SK-N-SH treated with all-trans-retinoic acid at 6 μM for 48 hours (cell line): Measurements from ENCODE around the gene CAV2.

Source experiments
- ATAC-seq: fragments of 200-7000 bp; cut with Tn5 transposase; 3 replicates; pipeline ENCODE4 v1.9.1; 2020; ENCODE audit warnings: mild to moderate bottlenecking, moderate library complexity
- ARNTL ChIP-seq: fragments of 450-650 bp; formaldehyde crosslinking; IDR thresholded peaks from 2 replicates; pipeline ENCODE4 v1.5.0; 2020; ENCODE audit warnings: low read depth, mild to moderate bottlenecking, moderate library complexity, borderline replicate concordance
- BACH2 ChIP-seq: fragments of 250-450 bp; sonication (Bioruptor Pico); IDR thresholded peaks from 2 replicates; pipeline ENCODE4 v1.9.0; 2021; ENCODE audit warnings: mild to moderate bottlenecking, borderline replicate concordance
- ESRRG ChIP-seq: fragments of 250-450 bp; sonication (Bioruptor Pico); IDR thresholded peaks from 2 replicates; pipeline ENCODE4 v1.6.1; 2021; ENCODE audit warnings: mild to moderate bottlenecking
- GLIS3 ChIP-seq: fragments of 250-450 bp; sonication (Bioruptor Pico); IDR thresholded peaks from 2 replicates; pipeline ENCODE4 v1.5.0; 2020; ENCODE audit warnings: mild to moderate bottlenecking, moderate library complexity
- ISL1 ChIP-seq: fragments of 250-450 bp; sonication (Bioruptor Pico); IDR thresholded peaks from 2 replicates; pipeline ENCODE4 v2.1.2; 2022; ENCODE audit warnings: mild to moderate bottlenecking, moderate library complexity
- PPARA ChIP-seq: fragments of 250-450 bp; sonication (Bioruptor Pico); IDR thresholded peaks from 2 replicates; pipeline ENCODE4 v1.5.0; 2020; ENCODE audit warnings: mild to moderate bottlenecking, borderline replicate concordance
- RARB ChIP-seq: fragments of 250-450 bp; sonication (Bioruptor Pico); IDR thresholded peaks from 2 replicates; pipeline ENCODE4 v1.8.0; 2021; ENCODE audit warnings: mild to moderate bottlenecking, moderate library complexity
- SNAI2 ChIP-seq: fragments of 250-450 bp; sonication (Bioruptor Pico); IDR thresholded peaks from 2 replicates; pipeline ENCODE4 v1.5.0; 2020; ENCODE audit warnings: mild to moderate bottlenecking, moderate library complexity
- TCF4 ChIP-seq: fragments of 250-450 bp; sonication (Bioruptor Pico); IDR thresholded peaks from 2 replicates; pipeline ENCODE4 v1.8.0; 2021; ENCODE audit warnings: mild to moderate bottlenecking, moderate library complexity, borderline replicate concordance
- TOX ChIP-seq: fragments of 250-450 bp; sonication (Bioruptor Pico); IDR thresholded peaks from 2 replicates; pipeline ENCODE4 v1.8.0; 2021; ENCODE audit warnings: mild to moderate bottlenecking, moderate library complexity, borderline replicate concordance
- ZC3H10 ChIP-seq: fragments of 250-450 bp; sonication (Bioruptor Pico); IDR thresholded peaks from 2 replicates; pipeline ENCODE4 v1.5.1; 2021; ENCODE audit warnings: mild to moderate bottlenecking, moderate library complexity
- ZFP3 ChIP-seq: fragments of 250-450 bp; sonication (Bioruptor Pico); IDR thresholded peaks from 2 replicates; pipeline ENCODE4 v1.5.0; 2020; ENCODE audit warnings: mild to moderate bottlenecking, moderate library complexity
- ZFP30 ChIP-seq: fragments of 450-650 bp; formaldehyde crosslinking; IDR thresholded peaks from 2 replicates; pipeline ENCODE4 v1.5.0; 2022; ENCODE audit warnings: mild to moderate bottlenecking, moderate library complexity
- ZNF565 ChIP-seq: fragments of 450-650 bp; formaldehyde crosslinking; conservative IDR thresholded peaks from 2 replicates; pipeline ENCODE4 v1.5.0; 2020; ENCODE audit warnings: low read depth, mild to moderate bottlenecking, moderate library complexity
- ZNF70 ChIP-seq: fragments of 450-650 bp; formaldehyde crosslinking; IDR thresholded peaks from 2 replicates; pipeline ENCODE4 v1.5.0; 2020; ENCODE audit warnings: mild to moderate bottlenecking, moderate library complexity
- TF ChIP-seq, protein P1 (sequence below): fragments of 250-450 bp; sonication (Bioruptor Pico); IDR thresholded peaks from 2 replicates; pipeline ENCODE4 v1.5.0; 2020; ENCODE audit warnings: mild to moderate bottlenecking, moderate library complexity
- TF ChIP-seq, protein P2 (sequence below): fragments of 250-450 bp; sonication (Bioruptor Pico); IDR thresholded peaks from 2 replicates; pipeline ENCODE4 v1.5.1; 2020; ENCODE audit warnings: low read depth, mild to moderate bottlenecking, moderate library complexity
- TF ChIP-seq, protein P3 (sequence below): fragments of 250-450 bp; sonication (Bioruptor Pico); IDR thresholded peaks from 2 replicates; pipeline ENCODE4 v1.8.0; 2021; ENCODE audit warnings: low read depth, mild to moderate bottlenecking, moderate library complexity, borderline replicate concordance
- TF ChIP-seq, protein P4 (sequence below): fragments of 250-450 bp; sonication (Bioruptor Pico); IDR thresholded peaks from 2 replicates; pipeline ENCODE4 v1.8.0; 2020; ENCODE audit warnings: mild to moderate bottlenecking, moderate library complexity, borderline replicate concordance

CAV2 gene

DNA sequence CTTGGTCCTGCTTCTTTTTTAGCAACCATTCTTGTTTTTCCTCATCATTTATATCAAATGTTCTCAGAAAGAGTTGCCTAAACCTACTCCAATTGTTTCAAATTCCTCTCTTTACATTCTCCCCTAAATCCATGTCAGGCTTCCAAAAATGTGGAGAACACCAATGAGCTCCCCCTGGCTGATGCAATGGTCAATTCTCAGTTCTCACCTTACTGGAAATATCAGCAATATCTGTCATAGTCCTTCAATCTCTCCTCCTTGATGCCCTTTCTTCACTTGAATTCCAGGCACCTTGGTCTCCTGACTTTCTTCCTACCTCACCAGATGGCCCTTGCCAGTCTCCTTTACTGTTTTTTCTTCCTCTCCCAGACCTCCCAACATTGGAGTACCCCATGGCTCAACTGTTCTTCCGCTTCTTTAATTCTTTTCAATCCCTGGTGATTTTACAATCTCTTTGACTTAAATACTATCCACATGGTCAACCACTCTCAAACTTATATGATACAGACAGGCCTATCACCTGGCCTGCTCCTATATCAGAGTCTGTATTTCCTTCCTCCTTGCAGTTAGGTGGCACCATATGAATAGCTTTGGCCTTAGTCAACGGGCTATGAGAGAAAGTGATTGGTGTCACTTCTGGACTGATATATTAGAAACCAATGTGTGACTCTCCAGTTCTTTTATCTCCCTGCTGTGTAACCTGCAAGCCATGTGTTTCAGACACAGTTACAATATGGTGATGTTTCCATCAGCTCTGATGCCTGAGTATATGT, 47.4 kb upstream of the CAV2 start:
- no peak for TF ChIP-seq BACH2 (CRISPR knock-in tag)
- TF ChIP-seq, all 23 proteins: peak for 0
- no peak for ATAC-seq

DNA sequence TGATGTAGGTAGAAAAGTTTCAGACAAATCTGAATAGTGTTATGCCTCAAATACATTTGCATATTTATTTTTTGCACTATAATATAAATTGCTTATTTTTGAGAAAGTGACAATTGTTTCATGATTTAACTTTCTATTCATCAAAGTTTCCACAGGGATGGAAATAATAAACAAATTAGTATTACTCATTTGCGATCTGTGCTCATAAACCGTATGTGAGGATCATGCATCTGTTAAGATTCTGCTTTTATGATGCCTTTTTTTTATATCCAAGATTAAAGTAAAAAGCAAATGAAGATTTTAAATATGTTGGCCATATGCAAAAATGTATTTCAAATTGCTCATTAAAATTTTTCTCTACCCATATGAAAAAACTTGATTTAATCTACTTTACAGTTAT, 45.2 kb upstream of the CAV2 start:
- no peak for ATAC-seq
- TF ChIP-seq ZC3H10 (no peak), ISL1 (CRISPR knock-in tag) (no peak), ESRRG (CRISPR knock-in tag) (no peak), ZFP3 (CRISPR knock-in tag) (no peak), SNAI2 (no peak), BACH2 (CRISPR knock-in tag) (no peak), ARNTL (no peak), RARB (CRISPR knock-in tag) (no peak)
- TF ChIP-seq, protein P1, sequence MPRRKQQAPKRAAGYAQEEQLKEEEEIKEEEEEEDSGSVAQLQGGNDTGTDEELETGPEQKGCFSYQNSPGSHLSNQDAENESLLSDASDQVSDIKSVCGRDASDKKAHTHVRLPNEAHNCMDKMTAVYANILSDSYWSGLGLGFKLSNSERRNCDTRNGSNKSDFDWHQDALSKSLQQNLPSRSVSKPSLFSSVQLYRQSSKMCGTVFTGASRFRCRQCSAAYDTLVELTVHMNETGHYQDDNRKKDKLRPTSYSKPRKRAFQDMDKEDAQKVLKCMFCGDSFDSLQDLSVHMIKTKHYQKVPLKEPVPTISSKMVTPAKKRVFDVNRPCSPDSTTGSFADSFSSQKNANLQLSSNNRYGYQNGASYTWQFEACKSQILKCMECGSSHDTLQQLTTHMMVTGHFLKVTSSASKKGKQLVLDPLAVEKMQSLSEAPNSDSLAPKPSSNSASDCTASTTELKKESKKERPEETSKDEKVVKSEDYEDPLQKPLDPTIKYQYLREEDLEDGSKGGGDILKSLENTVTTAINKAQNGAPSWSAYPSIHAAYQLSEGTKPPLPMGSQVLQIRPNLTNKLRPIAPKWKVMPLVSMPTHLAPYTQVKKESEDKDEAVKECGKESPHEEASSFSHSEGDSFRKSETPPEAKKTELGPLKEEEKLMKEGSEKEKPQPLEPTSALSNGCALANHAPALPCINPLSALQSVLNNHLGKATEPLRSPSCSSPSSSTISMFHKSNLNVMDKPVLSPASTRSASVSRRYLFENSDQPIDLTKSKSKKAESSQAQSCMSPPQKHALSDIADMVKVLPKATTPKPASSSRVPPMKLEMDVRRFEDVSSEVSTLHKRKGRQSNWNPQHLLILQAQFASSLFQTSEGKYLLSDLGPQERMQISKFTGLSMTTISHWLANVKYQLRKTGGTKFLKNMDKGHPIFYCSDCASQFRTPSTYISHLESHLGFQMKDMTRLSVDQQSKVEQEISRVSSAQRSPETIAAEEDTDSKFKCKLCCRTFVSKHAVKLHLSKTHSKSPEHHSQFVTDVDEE (CRISPR knock-in tag) = no peak
- TF ChIP-seq, protein P2, sequence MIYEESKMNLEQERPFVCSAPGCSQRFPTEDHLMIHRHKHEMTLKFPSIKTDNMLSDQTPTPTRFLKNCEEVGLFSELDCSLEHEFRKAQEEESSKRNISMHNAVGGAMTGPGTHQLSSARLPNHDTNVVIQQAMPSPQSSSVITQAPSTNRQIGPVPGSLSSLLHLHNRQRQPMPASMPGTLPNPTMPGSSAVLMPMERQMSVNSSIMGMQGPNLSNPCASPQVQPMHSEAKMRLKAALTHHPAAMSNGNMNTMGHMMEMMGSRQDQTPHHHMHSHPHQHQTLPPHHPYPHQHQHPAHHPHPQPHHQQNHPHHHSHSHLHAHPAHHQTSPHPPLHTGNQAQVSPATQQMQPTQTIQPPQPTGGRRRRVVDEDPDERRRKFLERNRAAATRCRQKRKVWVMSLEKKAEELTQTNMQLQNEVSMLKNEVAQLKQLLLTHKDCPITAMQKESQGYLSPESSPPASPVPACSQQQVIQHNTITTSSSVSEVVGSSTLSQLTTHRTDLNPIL = no peak

DNA sequence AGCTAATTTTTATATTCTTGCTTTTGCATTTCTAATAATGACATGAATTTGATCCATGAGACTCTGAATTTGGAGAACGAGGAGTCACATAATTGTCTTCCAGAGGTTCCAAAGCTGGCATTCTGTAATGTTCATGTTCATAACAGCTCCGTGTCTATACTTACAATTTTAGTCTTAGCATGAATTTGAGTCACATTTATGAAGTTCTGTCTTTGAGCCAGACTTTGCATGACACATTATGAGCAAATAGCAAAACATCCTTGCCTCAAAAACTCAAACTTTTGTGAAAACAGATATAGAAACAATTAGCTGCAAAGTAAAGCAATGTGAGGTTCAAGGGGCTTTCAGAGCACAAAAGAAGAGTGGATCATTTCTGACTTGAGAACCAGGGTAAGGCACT, 44.5 kb upstream of the CAV2 start:
- TF ChIP-seq, protein P2 = no peak
- TF ChIP-seq ZFP30 (CRISPR knock-in tag) = no peak
- no peak for TF ChIP-seq GLIS3 (CRISPR knock-in tag)
- no peak for TF ChIP-seq ARNTL
- no peak for TF ChIP-seq ZC3H10
- peak; percentile 63 for ATAC-seq

DNA sequence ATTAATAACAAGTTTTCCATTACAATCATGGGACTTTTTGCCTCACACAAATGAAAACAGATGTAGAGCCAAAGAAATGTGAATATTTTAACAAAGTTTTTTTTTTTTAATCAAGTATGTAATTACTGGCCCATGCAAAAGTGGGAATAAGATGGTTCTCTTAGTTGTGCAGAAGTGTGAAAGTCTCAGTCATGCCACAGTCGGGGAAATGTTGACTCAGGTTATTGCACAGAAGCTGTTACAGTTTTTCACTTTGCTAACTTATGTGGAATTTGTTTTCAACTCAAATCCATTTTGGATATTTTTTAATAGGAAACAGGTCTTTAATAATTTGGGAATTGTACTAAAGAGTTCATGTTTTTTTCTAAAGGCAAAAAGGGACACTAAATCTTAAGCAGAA, 44.0 kb upstream of the CAV2 start:
- TF ChIP-seq ZNF70 (CRISPR knock-in tag) (no peak), ZFP3 (CRISPR knock-in tag) (no peak), ZNF565 (CRISPR knock-in tag) (no peak), ARNTL (no peak), PPARA (no peak), BACH2 (CRISPR knock-in tag) (no peak), TOX (CRISPR knock-in tag) (no peak), GLIS3 (CRISPR knock-in tag) (no peak), TCF4 (no peak)
- TF ChIP-seq, protein P2 = no peak
- TF ChIP-seq, protein P3, sequence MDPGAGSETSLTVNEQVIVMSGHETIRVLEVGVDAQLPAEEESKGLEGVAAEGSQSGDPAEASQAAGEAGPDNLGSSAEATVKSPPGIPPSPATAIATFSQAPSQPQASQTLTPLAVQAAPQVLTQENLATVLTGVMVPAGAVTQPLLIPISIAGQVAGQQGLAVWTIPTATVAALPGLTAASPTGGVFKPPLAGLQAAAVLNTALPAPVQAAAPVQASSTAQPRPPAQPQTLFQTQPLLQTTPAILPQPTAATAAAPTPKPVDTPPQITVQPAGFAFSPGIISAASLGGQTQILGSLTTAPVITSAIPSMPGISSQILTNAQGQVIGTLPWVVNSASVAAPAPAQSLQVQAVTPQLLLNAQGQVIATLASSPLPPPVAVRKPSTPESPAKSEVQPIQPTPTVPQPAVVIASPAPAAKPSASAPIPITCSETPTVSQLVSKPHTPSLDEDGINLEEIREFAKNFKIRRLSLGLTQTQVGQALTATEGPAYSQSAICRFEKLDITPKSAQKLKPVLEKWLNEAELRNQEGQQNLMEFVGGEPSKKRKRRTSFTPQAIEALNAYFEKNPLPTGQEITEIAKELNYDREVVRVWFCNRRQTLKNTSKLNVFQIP = no peak
- TF ChIP-seq, protein P4, sequence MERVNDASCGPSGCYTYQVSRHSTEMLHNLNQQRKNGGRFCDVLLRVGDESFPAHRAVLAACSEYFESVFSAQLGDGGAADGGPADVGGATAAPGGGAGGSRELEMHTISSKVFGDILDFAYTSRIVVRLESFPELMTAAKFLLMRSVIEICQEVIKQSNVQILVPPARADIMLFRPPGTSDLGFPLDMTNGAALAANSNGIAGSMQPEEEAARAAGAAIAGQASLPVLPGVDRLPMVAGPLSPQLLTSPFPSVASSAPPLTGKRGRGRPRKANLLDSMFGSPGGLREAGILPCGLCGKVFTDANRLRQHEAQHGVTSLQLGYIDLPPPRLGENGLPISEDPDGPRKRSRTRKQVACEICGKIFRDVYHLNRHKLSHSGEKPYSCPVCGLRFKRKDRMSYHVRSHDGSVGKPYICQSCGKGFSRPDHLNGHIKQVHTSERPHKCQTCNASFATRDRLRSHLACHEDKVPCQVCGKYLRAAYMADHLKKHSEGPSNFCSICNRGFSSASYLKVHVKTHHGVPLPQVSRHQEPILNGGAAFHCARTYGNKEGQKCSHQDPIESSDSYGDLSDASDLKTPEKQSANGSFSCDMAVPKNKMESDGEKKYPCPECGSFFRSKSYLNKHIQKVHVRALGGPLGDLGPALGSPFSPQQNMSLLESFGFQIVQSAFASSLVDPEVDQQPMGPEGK (CRISPR knock-in tag) = no peak
- TF ChIP-seq, protein P1 (CRISPR knock-in tag) = no peak
- TF ChIP-seq, all 23 proteins: peak for 0
- ATAC-seq = peak; percentile 42
